Measurements from ENCODE around the gene ABCA4.
"Not testable (repeated sequence)": the region's sequence is repeated elsewhere in the genome, so short reads cannot be mapped to it uniquely, and the experiment has no call there.

ABCA4 gene

DNA sequence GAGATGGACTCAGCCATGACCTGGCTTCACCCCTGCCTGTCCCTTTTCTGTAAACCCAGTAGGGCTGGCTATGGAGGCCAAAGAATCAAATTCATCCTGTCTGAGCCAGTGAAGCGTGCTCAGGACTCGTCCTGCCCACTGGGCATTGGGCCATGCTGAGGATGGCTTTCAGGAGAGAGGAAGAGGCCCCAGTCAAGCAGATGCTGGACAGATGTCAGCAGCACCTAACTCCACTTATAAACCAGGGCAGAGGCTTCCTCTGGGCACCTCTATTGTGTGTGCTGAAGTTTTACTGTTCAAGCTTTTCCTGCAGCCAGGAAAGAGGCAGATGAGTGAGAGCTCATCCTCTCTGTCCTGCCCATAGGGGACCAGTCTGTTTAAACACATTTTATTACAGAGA lies 114.3 kb downstream of the ABCA4 start:
- H3K27me3 ChIP-seq (ENCODE audit: control insufficient read depth, insufficient read depth, low read length) = no peaks in the 10 kb centered on the region
- no peak overlapping the region for H3K27ac ChIP-seq (ENCODE audit: low read depth, low read length)
- no peak overlapping the region for H3K9ac ChIP-seq (ENCODE audit: low read length)
- H3K4me1 ChIP-seq (ENCODE audit: control insufficient read depth, insufficient read depth, low read length) = no peaks in the 10 kb centered on the region
- H3K4me3 ChIP-seq (ENCODE audit: low read length) = no peak overlapping the region
- no peaks in the 10 kb centered on the region for H3K36me3 ChIP-seq (ENCODE audit: control insufficient read depth, insufficient read depth, low read length)

DNA sequence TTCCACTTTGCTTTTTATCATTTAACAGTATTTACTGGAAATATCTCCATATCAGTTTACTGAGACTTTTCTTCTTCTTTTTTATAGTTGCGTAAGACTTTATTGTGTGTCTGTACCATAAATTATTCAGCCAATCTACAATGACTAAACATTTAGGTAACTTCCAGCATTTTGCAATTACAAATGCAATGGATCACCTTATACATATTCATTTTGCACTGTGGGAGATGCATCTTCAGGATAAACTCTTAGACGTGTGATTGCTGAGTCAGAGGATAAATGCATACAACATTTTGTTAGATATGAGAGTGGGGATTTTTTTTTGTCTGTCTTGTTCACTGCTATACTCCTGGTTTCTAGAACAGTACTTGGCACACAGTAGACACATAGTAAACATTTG lies 116.0 kb downstream of the ABCA4 start:
- Histone ChIP-seq H3K36me3 (ENCODE audit: control insufficient read depth, insufficient read depth, low read length) (no peaks in the 10 kb centered on the region), H3K4me1 (ENCODE audit: control insufficient read depth, insufficient read depth, low read length) (no peaks in the 10 kb centered on the region), H3K9ac (ENCODE audit: low read length) (no peak overlapping the region), H3K4me3 (ENCODE audit: low read length) (no peak overlapping the region), H3K27ac (ENCODE audit: low read depth, low read length) (no peak overlapping the region), H3K27me3 (ENCODE audit: control insufficient read depth, insufficient read depth, low read length) (no peaks in the 10 kb centered on the region)

DNA sequence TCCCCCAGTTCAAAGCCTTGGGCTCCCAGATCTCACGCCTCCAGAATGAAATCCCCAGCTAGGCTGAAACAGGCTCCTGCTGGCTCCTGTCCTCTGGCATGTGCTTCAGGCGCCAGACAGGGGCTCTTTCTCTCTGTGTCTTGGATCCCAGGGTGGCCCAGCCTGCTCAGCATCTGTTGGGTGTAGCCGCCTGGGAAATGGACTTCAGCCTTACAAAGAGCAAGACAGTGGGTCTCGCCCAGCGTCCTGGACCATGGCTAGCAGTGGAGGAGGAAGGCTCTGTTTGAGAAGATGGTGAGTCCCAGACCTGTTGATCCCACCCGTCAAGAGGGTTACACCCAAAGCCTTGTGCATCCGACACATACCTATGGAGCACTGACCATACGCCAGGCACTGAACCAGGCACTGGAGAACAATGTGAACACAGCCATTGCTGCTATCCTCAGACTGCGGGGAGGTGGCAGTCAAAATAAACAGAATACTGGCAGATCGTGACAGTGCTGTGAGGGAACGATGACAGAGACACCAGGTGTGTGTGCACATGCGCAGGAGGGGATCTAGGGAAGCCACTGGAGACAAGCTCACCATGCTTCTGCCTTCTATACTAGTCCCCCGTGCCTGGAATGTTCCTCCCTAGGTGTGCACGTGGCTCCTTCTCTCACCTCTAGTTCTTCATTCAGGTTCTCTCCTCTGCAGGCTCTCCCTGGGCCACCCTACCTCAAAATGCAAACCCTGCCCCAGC lies 118.7 kb downstream of the ABCA4 start:
- Histone ChIP-seq H3K36me3 (ENCODE audit: control insufficient read depth, insufficient read depth, low read length) (no peaks in the 10 kb centered on the region), H3K9ac (ENCODE audit: low read length) (no peak overlapping the region), H3K27me3 (ENCODE audit: control insufficient read depth, insufficient read depth, low read length) (no peaks in the 10 kb centered on the region), H3K4me3 (ENCODE audit: low read length) (no peak overlapping the region), H3K27ac (ENCODE audit: low read depth, low read length) (no peak overlapping the region), H3K4me1 (ENCODE audit: control insufficient read depth, insufficient read depth, low read length) (no peaks in the 10 kb centered on the region)

GRCh38 chr1:94001397-94002045 lies 119.4 kb downstream of the ABCA4 start:
- H3K9ac ChIP-seq (ENCODE audit: low read length) = no peak overlapping the region
- no peaks in the 10 kb centered on the region for H3K27me3 ChIP-seq (ENCODE audit: control insufficient read depth, insufficient read depth, low read length)
- no peak overlapping the region for H3K27ac ChIP-seq (ENCODE audit: low read depth, low read length)
- no peak overlapping the region for H3K4me3 ChIP-seq (ENCODE audit: low read length)
- H3K4me1 ChIP-seq (ENCODE audit: control insufficient read depth, insufficient read depth, low read length) = no peaks in the 10 kb centered on the region
- no peaks in the 10 kb centered on the region for H3K36me3 ChIP-seq (ENCODE audit: control insufficient read depth, insufficient read depth, low read length)

DNA sequence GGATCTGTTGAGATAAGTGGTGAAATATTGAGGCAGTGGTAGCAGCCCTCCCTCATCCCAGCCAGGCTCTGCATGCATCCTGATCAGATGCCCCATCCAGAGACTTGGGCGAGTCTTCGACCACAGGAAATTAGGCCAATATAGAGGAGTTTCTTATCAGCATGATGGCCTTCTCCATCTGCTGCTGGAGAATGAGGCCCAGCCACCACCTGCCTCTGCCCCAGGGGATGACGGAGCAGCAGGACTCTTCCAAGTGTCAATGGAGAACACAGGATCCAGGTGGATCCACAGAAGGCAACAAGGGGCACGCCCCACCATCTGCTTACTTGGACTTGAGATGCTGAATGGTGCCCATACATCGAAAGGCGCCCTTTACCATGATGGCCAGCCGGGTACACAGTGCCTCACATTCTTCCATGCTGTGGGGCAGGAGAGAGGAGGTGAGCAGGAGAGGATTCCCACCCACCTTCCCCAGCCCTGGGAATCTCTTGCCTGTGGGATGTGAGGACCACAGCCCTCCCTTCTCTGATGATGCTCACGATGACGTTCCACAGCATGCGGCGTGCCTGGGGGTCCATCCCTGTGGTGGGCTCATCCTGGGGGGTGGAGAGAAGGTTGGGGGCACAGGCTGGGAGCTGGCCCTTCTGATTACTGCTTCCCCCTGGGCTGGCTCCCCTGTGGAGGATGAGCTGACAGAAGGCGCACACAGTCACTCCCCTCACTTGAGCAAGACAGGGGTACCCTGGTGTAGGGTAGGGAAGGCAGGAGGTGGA lies 120.3 kb downstream of the ABCA4 start:
- no peak overlapping the region for H3K9ac ChIP-seq (ENCODE audit: low read length)
- no peaks in the 10 kb centered on the region for H3K36me3 ChIP-seq (ENCODE audit: control insufficient read depth, insufficient read depth, low read length)
- H3K27ac ChIP-seq (ENCODE audit: low read depth, low read length) = no peak overlapping the region
- H3K4me3 ChIP-seq (ENCODE audit: low read length) = no peak overlapping the region
- no peaks in the 10 kb centered on the region for H3K27me3 ChIP-seq (ENCODE audit: control insufficient read depth, insufficient read depth, low read length)
- H3K4me1 ChIP-seq (ENCODE audit: control insufficient read depth, insufficient read depth, low read length) = no peaks in the 10 kb centered on the region

GRCh38 chr1:93999840-94000415 lies 121.0 kb downstream of the ABCA4 start:
- Histone ChIP-seq H3K36me3 (ENCODE audit: control insufficient read depth, insufficient read depth, low read length) (no peaks in the 10 kb centered on the region), H3K27ac (ENCODE audit: low read depth, low read length) (no peak overlapping the region), H3K9ac (ENCODE audit: low read length) (no peak overlapping the region), H3K4me3 (ENCODE audit: low read length) (no peak overlapping the region), H3K27me3 (ENCODE audit: control insufficient read depth, insufficient read depth, low read length) (no peaks in the 10 kb centered on the region), H3K4me1 (ENCODE audit: control insufficient read depth, insufficient read depth, low read length) (no peaks in the 10 kb centered on the region)

GRCh38 chr1:93998532-93998931 lies 122.4 kb downstream of the ABCA4 start:
- not testable (repeated sequence) for H3K4me3 ChIP-seq (ENCODE audit: low read length); H3K27me3 ChIP-seq (ENCODE audit: control insufficient read depth, insufficient read depth, low read length); H3K9ac ChIP-seq (ENCODE audit: low read length); H3K4me1 ChIP-seq (ENCODE audit: control insufficient read depth, insufficient read depth, low read length); H3K27ac ChIP-seq (ENCODE audit: low read depth, low read length); H3K36me3 ChIP-seq (ENCODE audit: control insufficient read depth, insufficient read depth, low read length)

DNA sequence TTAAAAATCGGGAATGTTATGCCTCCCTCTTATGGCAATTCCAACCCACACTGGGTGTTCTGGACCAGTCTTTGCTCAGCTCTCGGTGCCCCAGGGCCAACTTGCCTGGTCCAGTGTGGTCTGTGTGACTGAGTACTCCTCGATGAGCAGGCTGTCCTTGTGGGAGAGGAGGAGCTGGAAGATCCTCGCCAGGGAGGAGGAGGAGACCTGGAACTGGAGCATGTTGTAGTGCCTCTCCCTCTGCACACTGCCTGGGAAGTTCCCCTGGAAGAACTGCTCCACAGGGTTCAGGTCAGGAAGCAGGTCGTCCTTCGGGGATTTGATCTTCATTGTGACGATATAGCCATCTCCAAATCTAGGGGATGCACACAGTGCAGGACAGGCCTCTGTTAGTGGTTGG lies 123.2 kb downstream of the ABCA4 start:
- Histone ChIP-seq H3K4me3 (ENCODE audit: low read length) (no peak overlapping the region), H3K27me3 (ENCODE audit: control insufficient read depth, insufficient read depth, low read length) (no peaks in the 10 kb centered on the region), H3K27ac (ENCODE audit: low read depth, low read length) (no peak overlapping the region), H3K4me1 (ENCODE audit: control insufficient read depth, insufficient read depth, low read length) (no peaks in the 10 kb centered on the region), H3K36me3 (ENCODE audit: control insufficient read depth, insufficient read depth, low read length) (no peaks in the 10 kb centered on the region), H3K9ac (ENCODE audit: low read length) (no peak overlapping the region)

DNA sequence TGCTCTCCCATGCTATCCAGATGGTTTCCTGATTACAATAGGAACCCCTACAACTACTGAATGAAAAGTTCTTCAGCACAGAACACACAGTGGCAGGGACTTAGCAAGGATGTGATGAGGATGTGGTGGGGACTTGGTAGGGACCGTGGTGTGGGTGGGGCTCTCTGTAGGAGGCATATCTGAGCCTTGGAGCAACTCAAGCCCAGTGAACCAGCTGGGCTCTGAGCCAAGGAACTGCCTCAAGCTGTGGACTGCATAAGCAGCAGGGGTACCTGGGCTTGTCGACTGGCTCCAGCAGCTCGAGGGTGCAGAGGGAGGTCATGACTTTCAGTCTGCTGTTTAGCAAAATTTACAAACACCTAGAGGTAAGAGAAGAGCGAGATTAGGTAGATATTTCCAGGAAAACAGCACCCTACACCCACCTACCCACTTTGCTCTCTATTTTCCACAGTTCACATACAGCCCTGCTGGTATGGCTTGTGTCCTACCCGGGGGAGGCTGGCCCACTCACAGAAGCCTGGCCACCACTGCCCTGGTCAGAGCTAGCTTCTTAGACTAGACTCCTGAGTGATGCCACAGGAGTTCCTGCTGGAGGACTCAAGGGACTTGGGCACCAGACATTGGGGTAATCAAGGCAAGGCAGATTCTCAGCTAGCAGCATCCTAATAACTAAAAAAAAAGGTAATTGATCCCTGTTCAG lies 125.0 kb downstream of the ABCA4 start:
- Histone ChIP-seq H3K27ac (ENCODE audit: low read depth, low read length) (no peak overlapping the region), H3K9ac (ENCODE audit: low read length) (no peak overlapping the region)

DNA sequence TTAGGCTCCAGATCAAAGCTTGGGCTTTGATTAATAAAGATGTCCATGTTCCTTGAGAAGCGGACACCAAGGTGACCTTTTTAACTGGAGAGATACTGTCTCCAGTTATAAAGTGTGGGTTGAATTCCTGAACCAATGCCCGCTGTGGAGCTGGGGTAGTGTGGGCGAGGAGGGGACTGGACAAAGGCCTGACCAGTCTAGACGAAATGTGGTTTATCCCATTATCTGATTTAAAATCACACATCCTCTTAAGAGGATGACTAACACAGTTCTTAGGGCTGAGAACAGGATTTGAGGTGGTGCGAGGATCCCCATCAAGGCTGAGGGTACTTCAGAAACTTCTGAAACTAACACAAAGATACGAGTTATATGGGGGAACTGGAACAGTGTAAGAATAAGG lies 127.2 kb downstream of the ABCA4 start:
- no peaks in the 10 kb centered on the region for H3K36me3 ChIP-seq (ENCODE audit: control insufficient read depth, insufficient read depth, low read length)
- H3K4me3 ChIP-seq (ENCODE audit: low read length) = no peak overlapping the region
- no peak overlapping the region for H3K27ac ChIP-seq (ENCODE audit: low read depth, low read length)
- H3K4me1 ChIP-seq (ENCODE audit: control insufficient read depth, insufficient read depth, low read length) = no peaks in the 10 kb centered on the region
- no peaks in the 10 kb centered on the region for H3K27me3 ChIP-seq (ENCODE audit: control insufficient read depth, insufficient read depth, low read length)
- H3K9ac ChIP-seq (ENCODE audit: low read length) = no peak overlapping the region

More for the DNA sequence above, 125.0 kb downstream of the ABCA4 start:
- no peaks in the 10 kb centered on the region for H3K4me1 ChIP-seq (ENCODE audit: control insufficient read depth, insufficient read depth, low read length)
- no peaks in the 10 kb centered on the region for H3K36me3 ChIP-seq (ENCODE audit: control insufficient read depth, insufficient read depth, low read length)
- H3K27me3 ChIP-seq (ENCODE audit: control insufficient read depth, insufficient read depth, low read length) = no peaks in the 10 kb centered on the region
- H3K4me3 ChIP-seq (ENCODE audit: low read length) = no peak overlapping the region

DNA sequence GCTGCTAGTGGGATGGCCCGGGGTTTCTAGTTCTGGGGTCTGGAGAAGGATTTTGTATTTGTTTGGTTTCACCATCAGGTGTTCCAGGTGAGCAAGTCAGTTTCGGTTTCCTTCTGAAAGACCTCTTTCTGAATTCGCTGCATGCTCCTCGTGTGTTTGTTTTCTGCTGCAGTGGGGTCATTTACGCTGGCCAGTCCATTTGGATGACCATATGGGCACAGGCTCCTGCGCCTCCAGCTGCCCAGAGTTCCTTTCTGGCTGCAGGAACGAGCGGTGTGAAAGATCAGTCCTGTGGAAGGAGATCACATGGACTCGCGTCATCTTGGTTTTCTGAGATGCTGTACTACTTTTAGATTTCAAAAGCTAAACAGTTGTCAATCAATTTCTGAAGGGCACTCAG lies 128.0 kb downstream of the ABCA4 start:
- Histone ChIP-seq H3K4me1 (ENCODE audit: control insufficient read depth, insufficient read depth, low read length) (no peaks in the 10 kb centered on the region), H3K9ac (ENCODE audit: low read length) (no peak overlapping the region), H3K4me3 (ENCODE audit: low read length) (no peak overlapping the region), H3K27me3 (ENCODE audit: control insufficient read depth, insufficient read depth, low read length) (no peaks in the 10 kb centered on the region), H3K36me3 (ENCODE audit: control insufficient read depth, insufficient read depth, low read length) (no peaks in the 10 kb centered on the region), H3K27ac (ENCODE audit: low read depth, low read length) (no peak overlapping the region)

DNA sequence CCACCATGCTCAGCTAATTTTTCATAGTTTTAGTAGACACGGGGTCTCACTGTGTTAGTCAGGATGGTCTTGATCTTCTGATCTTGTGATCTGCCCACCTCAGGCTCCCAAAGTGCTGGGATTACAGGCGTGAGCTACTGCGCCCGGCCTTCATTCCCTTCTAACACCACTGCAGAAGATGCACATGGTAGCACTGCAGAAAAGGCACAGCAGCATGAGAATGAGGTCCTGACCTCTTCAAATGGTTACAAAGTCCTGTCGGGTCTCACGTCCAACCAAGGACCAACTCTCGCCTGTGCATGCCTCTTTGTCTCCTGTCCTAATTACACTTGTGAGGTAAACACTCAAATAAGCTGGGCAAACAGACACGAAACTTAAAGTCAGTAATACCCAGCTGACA lies 128.8 kb downstream of the ABCA4 start:
- H3K27ac ChIP-seq (ENCODE audit: low read depth, low read length) = no peak overlapping the region
- no peaks in the 10 kb centered on the region for H3K36me3 ChIP-seq (ENCODE audit: control insufficient read depth, insufficient read depth, low read length)
- no peaks in the 10 kb centered on the region for H3K4me1 ChIP-seq (ENCODE audit: control insufficient read depth, insufficient read depth, low read length)
- H3K9ac ChIP-seq (ENCODE audit: low read length) = no peak overlapping the region
- H3K27me3 ChIP-seq (ENCODE audit: control insufficient read depth, insufficient read depth, low read length) = no peaks in the 10 kb centered on the region
- no peak overlapping the region for H3K4me3 ChIP-seq (ENCODE audit: low read length)
